HG03442 (cell line): ENCODE data around the gene SPON2.
"Not testable (repeated sequence)": the region's sequence is repeated elsewhere in the genome, so short reads cannot be mapped to it uniquely, and the experiment has no call there.

ENCODE experiments used
- ATAC-seq: cut with Tn5 transposase; IDR thresholded peaks from one replicate; pipeline ENCODE4 v1.9.1; 2021; ENCODE audit warnings: mild to moderate bottlenecking, moderate library complexity; ENCODE audit not compliant: unreplicated experiment

The SPON2 gene

DNA sequence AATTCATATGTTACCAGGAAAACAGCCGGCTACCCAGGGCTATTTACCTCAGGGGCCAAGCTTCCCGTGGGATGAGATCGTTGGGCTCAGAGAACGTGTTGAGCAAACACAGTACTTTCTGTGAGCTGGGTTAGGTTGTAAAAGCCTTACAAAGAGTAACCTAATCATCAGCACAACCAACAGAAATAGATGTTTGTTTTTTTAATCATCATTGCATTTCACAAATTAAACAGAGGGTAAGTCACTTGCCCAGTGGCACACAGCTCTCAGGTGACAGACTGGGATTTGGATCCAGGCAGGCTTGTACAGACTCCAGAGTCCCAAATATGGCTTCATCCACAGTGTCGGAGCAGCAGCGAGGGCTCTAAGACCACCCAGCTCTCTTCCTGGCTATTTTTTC lies 20.1 kb downstream of the SPON2 start:
- ATAC-seq: no peak

DNA sequence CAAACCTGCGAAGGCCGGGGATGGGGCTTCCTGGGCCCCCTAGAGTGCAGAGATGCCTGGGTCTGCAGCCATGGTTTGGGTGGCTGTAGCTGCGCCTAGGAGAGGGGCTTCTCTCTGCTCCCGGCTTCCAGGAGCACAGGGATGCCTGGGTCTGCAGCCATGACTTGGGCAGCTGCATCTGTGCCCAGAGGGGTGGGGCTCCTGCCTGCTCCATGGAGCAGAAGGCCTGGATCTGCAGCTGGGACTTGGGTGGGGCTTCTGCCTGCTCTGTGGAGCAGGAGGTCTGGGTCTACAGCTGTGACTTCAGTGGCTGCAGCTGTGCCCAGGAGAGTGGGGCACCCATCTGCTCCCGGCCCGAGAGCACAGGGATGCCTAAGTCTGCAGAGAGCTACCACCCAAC lies 20.8 kb downstream of the SPON2 start:
- no peak for ATAC-seq

DNA sequence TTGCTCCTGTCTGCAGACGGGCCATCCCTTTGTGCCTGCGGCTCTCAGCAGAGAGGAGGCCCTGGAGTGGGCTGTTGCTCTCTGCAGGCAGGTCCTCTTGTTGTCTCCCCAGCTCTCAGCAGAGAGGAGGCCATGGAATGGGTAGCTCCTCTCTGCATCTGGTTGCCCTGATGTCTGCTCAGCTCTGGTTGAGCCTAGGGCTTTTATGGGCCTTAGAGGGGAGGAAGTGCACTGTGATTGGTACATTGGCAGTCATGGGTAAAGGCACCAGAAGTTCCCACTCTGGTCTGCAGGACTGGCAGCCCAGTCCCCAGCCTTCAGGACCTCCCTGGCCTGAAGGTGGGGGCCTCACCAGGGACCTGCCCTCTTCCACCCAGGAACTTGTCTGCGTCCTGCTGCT lies 21.5 kb downstream of the SPON2 start:
- ATAC-seq: no peak

DNA sequence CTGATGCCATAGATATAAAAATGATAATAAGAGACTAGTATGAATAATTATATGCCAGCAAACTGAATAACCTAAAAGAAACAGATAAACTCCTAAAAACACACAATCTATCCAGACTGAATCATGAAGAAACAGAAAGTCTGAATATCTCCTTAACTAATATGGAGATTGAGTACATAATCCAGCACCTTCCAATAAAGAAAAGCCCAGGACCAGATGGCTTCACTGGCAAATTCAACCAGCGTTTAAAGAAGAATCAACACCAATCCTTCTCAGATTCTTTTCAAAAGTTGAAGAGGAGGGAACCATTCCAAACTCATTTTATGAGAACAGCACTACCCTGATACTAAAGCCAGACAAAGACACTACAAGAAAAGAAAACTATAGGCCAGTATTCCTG lies 32.5 kb downstream of the SPON2 start:
- no peak for ATAC-seq

DNA sequence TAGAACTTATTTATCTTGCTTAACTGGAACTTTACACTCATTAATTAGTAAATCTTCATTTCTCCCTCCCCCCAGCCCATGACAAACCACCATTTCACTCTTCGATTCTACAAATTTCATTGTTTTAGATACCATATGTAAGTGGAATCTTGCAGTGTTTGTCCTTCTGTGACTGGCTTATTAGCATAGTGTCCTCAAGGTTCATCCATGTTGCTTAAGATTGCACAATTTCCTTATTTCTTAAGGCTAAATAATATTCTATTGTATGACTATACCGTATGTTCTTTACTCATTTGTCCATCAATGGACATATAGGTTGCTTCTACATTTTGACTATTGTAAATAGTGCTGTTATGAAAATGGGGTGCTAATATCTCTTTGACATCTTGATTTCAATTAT lies 34.5 kb downstream of the SPON2 start:
- ATAC-seq: no peak

DNA sequence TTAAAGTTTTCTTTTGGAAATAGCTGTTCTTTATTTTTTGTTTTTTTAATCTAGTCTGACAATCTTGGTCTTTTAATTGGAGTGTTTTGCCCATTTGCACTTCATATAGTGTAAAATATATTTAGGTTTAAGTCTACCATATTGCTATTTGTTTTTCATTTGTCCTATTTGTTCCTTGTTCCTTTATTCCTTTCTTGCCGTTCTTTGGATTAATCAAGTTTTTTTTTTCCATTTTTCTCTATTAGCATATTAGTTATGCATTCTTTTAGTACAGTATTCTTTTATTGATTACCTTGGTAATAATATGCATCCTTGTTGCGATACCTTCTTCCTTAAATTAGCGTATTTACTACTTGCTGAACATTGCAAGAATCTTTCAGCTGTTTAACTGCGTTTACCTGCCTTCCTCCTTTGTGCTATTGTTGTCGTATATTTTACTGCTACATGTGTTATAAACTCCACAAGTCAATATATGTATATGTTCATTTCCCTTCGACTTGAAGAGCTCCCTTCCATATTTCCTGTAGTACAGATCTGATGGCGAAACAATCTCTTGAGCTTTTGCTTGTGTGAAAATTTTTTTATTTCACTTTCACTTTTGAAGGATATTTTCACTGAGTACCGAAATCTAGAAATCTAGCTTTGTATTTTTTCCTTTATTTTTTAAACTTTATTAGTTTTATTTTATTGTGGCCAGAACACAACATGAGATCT lies 35.2 kb downstream of the SPON2 start:
- no peak for ATAC-seq

DNA sequence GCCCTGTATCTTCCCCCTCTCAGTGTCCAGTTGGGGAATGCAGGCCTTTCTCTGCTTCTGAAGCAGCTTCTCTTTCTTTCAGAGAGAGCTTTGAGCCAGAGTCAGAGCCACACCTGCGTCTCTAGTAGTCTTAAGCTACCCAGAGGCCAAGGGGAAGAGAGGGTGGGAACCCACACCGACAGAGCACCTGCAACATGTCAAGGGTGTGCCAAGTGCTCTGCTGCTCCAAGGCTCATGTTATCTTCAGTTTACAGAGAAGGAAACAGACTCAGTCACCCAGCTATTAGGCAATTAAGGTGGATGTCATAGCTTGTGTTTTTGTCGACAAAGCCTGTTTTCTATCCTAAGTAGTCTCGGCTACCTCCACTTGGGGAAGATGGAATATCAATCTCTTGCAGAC lies 36.3 kb downstream of the SPON2 start:
- no peak for ATAC-seq

DNA sequence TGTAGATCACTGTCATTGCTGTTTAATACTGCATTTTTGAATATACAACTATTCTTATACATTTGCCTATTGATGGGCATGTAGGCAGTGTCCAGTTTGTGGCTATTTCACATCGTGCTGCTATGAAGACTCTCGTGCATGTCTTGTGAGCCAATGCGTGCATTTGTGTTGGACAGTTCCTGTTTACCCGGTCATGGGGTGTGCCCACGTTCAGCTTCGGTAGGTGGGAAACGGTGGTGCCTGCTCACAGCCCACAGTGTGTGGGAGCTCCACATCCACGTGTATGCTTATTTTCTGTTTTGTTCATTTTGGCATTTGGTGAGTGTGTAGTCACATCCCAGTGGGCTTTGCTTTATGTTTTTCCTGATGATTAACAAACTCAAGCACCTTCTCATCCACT lies 39.4 kb downstream of the SPON2 start:
- no peak for ATAC-seq

DNA sequence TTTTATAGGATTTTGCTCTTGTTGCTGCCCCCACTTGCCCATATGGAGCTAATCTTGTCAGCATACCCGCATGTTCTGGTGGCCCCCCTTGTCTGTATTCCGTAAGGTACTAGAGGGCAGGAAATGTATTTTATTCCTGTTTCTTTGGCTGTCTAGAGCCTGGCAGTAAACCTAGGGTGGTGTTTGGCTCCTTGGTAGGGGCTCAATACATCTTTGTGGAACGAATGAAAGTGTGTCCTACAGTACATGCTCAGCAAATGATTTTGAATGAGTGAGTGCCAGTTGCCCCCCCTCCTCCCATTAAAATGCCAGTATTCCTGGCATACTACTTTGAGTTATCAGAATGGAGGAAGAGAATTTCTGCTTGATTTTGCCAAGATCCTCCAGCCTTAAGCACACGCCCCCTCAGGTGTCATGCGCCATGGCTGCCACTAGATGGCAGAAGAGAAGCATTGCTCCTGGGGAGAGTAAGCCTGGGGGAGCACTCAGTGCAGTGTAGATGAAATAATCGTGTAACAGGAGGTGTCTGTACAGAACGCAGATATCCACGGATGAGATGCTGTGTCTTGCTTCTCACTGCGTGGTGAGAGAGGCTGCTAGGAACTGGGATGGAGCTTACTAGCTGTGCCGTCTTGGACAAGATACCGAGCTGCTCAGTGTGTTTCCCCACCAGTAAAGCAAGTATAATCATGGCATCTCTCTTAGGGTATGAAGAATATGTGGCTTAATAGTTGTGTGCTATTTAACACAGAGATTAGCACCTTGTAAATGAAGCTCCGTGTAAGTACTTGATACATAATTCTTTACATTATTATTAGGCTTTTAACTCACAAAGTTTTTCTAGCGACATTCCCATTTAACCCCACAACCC lies 41.8 kb downstream of the SPON2 start:
- no peak for ATAC-seq

DNA sequence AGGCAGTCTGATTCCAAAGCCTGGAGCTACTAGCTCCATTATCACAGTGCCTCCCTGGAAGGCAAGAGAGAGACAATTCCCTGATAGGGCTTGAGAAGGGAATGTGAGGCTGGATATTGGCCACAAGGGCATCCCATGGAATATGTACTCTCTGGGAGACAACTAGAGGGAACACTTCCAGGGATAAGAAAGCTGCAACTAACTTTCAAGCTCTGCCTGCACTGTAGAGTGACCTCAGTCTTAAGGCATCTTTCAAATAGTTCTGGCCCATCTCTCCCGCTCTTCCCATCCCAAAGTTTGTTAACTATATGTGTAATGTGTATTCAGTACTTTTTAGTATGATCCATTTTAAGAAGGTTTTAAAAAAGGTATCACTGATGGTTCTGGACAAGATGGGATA lies 45.9 kb downstream of the SPON2 start:
- no peak for ATAC-seq

DNA sequence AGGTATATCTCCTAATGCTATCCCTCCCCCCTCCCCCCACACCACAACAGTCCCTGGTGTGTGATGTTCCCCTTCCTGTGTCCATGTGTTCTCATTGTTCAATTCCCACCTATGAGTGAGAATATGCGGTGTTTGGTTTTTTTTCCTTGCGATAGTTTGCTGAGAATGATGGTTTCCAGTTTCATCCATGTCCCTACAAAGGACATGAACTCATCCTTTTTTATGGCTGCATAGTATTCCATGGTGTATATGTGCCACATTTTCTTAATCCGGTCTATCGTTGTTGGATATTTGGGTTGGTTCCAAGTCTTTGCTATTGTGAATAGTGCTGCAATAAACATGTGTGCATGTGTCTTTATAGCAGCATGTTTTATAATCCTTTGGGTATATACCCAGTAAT lies 46.9 kb downstream of the SPON2 start:
- ATAC-seq: not testable (repeated sequence)

DNA sequence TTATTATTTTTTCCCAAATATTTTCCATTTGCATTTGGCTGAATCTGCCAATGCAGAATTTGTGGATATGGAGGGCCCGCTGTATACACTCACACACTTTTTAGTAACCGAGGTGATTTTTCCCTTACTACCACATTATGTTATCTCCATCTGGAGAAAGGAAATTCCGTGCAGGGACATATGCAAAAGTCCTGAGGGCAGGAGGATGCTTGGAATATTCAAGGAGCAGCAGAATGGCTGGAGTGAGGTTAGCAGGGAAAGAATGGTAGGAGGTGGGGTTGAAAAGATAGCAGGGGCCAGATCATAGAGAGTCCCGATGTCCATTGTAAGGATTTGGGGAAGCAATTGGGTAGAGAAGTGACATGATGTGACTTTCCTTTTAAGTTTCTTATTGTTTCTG lies 47.6 kb downstream of the SPON2 start:
- ATAC-seq: no peak

DNA sequence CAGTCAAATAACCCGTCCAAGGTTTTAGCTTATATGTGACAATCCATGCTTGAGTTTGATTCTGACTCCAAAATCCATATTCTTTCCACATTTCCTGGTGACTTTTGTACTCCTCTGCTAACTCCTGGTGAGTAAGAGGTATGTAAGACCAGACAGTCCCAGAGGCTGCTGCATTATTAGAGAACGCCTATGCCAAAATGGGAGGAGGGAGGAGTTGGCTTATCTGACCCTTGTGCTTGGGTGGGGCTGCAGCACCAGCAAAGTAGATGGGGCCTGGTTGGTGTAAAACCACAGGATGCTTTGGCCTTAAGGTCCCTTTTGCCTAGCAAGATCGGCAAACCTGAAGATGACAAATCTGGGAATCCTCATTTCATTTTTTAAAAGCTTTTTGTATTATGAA lies 49.9 kb downstream of the SPON2 start:
- ATAC-seq: no peak
